Thymus (tissue), 11 donors: ENCODE data around the gene ARID1B. TPM values are rescaled to one million over a fixed set of nuclear protein-coding genes. Genes with fewer than 3 reads are reported as not detected.

Experiments
- DNase-seq, 9 donors: peaks; one replicate each; pipeline ENCODE4 v3.0.0-alpha.2; 2013; ENCODE audit warnings: low spot score in 9 of 9, low read depth in 6 of 9, missing footprints in 1 of 9
- H3K27ac ChIP-seq, 2 donors: one replicate each; pipeline ENCODE4 v1.5.1; 2013; ENCODE audit warnings: control low read depth in 1 of 2, low read depth in 1 of 2, low read length in 1 of 2, mild to moderate bottlenecking in 1 of 2, moderate library complexity in 1 of 2
- H3K27me3 ChIP-seq, 2 donors: one replicate each; pipeline ENCODE4 v1.5.1; 2013; ENCODE audit warnings: low read length in 1 of 2; ENCODE audit not compliant: control insufficient read depth in 2 of 2, insufficient read depth in 1 of 2
- H3K36me3 ChIP-seq, 2 donors: one replicate each; pipeline ENCODE4 v1.5.1; 2013; ENCODE audit warnings: low read length in 1 of 2, mild to moderate bottlenecking in 1 of 2, moderate library complexity in 1 of 2; ENCODE audit not compliant: control insufficient read depth in 2 of 2, insufficient read depth in 2 of 2
- H3K4me1 ChIP-seq, 2 donors: one replicate each; pipeline ENCODE4 v1.5.1; 2013; ENCODE audit warnings: low read length in 2 of 2; ENCODE audit not compliant: control insufficient read depth in 2 of 2, insufficient read depth in 2 of 2
- H3K4me3 ChIP-seq, 2 donors: one replicate each; pipeline ENCODE4 v1.5.1; 2013; ENCODE audit warnings: low read length in 2 of 2, control low read depth in 1 of 2, mild to moderate bottlenecking in 1 of 2
- H3K9me3 ChIP-seq, 2 donors: one replicate each; pipeline ENCODE4 v1.5.1; 2013; ENCODE audit warnings: low read length in 1 of 2, mild to moderate bottlenecking in 1 of 2; ENCODE audit not compliant: control insufficient read depth in 2 of 2, insufficient read depth in 1 of 2
- WGBS: extraction: QIAGEN DNeasy Blood & Tissue Kit; methylation state at CpG from one replicate; pipeline ENCODE4 v1.1.7; 2013; 5-methylcytosine and 5-hydroxymethylcytosine counted together
- polyA plus RNA-seq: library from polyadenylated mRNA; stranded (reverse); fragments of 200-250 nt; gene quantifications from one replicate; pipeline ENCODE4 v1.2.3, GENCODE V29; 2013
- total RNA-seq: library from RNA; stranded (reverse); fragments of 120-200 nt; gene quantifications from one replicate; pipeline ENCODE4 v1.2.4, GENCODE V29; 2013
- donor health status: healthy.

The ARID1B gene
- total and polyA plus RNA-seq, 2 donors: 24.0 to 26.5 TPM

DNA sequence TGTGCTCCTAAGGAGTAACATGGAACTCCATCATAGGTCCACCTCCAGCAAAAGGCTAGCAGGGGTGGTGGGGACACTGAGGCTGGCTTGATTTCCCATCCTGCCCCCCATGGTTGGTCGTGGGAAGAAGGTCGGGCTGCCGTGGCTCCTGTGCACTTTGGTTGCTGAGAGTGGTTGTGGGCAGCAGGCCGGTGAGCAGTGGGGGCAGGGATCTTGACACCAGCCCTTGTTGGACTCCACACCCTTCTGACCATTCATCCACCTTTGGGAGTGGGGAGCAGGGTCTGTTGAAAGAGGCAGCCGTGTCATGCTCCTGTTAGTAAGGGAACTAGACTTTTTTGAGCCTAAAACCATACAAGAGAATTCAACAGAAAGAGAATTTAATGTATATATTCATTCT, 175.2 kb downstream of the ARID1B start:
- H3K27ac ChIP-seq: no peak overlapping the region
- peaks cover 5 to 6% of the 10 kb centered on the region in 2 donors for H3K36me3 ChIP-seq
- H3K9me3 ChIP-seq: no peaks in the 10 kb centered on the region
- H3K27me3 ChIP-seq: no peaks in the 10 kb centered on the region
- DNase-seq: no peak
- WGBS: 98% methylated on average over 5 of the region's 5 CpGs
- H3K4me3 ChIP-seq: no peak overlapping the region
- H3K4me1 ChIP-seq: peaks cover 6 to 23% of the 10 kb centered on the region in 2 donors

DNA sequence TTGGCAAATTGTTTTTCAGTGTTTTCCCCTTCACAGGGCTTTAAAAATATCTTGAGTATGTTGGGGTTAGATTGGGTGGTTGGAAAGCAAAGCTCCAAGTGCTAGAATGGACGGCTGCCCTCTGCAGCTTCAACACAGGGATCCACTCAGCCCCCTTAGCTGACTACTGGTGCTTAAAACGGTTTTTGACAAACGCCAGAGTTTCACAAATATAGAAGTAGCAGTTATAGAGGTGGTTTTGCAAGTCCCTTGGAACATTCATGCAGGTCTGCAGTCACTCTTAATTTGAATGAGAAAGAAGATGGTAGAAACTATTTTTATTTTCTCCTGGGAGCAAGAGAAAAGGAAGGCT, 175.9 kb downstream of the ARID1B start:
- Histone ChIP-seq H3K4me1 (peaks cover 6 to 18% of the 10 kb centered on the region in 2 donors), H3K4me3 (no peak overlapping the region), H3K27me3 (no peaks in the 10 kb centered on the region), H3K27ac (peak overlapping the region in 1 of 2 donors; percentile 42), H3K9me3 (no peaks in the 10 kb centered on the region), H3K36me3 (peaks cover 5 to 6% of the 10 kb centered on the region in 2 donors)
- 84% methylated on average over 3 of the region's 3 CpGs for WGBS
- DNase-seq: no peak

DNA sequence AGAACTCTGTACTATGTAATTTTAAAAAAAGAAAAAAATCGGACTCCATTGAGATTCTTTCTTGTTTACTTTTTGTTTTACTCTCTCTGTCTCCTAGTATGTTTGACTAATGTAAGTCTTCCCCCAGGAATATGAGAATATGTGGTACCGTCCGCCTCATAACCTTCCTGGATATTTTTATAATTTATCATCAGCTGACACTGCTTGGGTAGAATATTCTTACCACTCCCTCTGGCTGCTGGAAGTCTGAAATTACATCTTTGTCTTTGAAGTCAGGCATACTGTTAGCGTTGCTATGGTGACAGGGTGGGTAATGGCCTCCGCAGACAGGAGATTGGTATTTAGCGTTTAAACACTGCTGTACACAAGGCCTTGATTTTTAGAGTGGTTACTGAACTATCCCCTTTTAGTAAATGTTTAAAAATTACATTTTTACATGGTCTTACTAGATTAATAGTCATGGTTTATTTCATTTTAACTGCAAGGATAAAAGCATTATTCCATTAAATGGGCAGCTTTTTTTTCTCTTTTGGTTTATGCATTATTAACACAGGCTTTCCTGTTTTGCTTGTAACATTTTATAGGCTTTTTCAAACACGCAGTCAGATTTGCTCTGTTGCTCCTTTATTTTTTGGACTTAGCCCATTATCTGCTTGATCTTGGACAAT, 176.4 kb downstream of the ARID1B start:
- H3K4me1 ChIP-seq: peaks cover 6 to 15% of the 10 kb centered on the region in 2 donors

DNA sequence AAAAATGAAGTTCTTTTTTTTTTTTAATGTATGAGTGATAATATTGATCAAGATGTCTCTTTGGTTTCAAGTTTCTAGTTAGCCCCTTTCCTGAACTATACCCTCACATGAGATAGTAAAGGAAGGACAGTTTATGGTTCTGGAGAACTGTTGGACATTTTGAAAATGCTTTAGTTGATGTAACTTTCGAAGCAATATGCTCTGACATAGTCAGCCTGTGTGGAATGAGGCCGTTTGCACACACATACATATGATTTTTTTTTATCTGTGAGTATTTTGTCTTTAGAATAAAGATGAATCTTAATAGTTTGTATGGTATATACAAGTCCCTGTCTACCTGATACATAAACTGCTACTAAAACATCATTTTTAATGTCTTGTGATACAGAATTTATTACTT, 177.0 kb downstream of the ARID1B start:
- 88% methylated on average over 2 of the region's 2 CpGs for WGBS

More for the DNA sequence above, 176.4 kb downstream of the ARID1B start:
- H3K27me3 ChIP-seq: no peaks in the 10 kb centered on the region
- peak overlapping the region; percentile 37 to 42 for H3K27ac ChIP-seq
- no peaks in the 10 kb centered on the region for H3K9me3 ChIP-seq
- peaks cover 5 to 6% of the 10 kb centered on the region in 2 donors for H3K36me3 ChIP-seq
- DNase-seq: peak; percentile 56 to 91 (median 74)
- no peak overlapping the region for H3K4me3 ChIP-seq
- WGBS: 57% methylated on average over 7 of the region's 7 CpGs

DNA sequence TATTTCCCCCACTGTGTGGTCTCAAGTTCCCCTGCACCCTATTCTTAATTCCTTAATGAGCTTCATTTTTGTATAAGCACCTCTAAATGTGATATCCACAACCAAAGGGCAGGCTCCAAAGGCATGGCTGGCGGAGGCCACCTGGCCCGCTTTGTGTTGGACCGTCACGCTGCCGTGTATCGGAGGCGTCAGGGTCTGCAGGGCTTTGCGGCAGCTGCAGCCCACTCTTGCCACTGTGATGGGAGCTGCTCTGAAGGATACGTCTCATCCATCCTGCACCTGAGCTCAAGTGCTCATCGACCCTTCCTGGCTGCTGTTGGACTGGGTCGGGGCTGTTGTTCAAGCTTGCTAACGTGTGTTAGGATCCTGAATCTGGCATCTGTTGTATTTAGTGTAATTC, 177.6 kb downstream of the ARID1B start:
- H3K4me1 ChIP-seq: peaks cover 6 to 15% of the 10 kb centered on the region in 2 donors
- no peaks in the 10 kb centered on the region for H3K27me3 ChIP-seq
- H3K9me3 ChIP-seq: no peaks in the 10 kb centered on the region
- H3K36me3 ChIP-seq: peaks cover 4 to 5% of the 10 kb centered on the region in 2 donors
- H3K4me3 ChIP-seq: no peak overlapping the region
- peak overlapping the region in 1 of 2 donors; percentile 33 for H3K27ac ChIP-seq
- DNase-seq: no peak
- 95% methylated on average over 12 of the region's 12 CpGs for WGBS

More for the DNA sequence above, 177.0 kb downstream of the ARID1B start:
- Histone ChIP-seq H3K4me1 (peaks cover 6 to 15% of the 10 kb centered on the region in 2 donors), H3K27me3 (no peaks in the 10 kb centered on the region), H3K9me3 (no peaks in the 10 kb centered on the region), H3K4me3 (no peak overlapping the region), H3K36me3 (peaks cover 5 to 6% of the 10 kb centered on the region in 2 donors), H3K27ac (peak overlapping the region in 1 of 2 donors; percentile 42)
- no peak for DNase-seq

DNA sequence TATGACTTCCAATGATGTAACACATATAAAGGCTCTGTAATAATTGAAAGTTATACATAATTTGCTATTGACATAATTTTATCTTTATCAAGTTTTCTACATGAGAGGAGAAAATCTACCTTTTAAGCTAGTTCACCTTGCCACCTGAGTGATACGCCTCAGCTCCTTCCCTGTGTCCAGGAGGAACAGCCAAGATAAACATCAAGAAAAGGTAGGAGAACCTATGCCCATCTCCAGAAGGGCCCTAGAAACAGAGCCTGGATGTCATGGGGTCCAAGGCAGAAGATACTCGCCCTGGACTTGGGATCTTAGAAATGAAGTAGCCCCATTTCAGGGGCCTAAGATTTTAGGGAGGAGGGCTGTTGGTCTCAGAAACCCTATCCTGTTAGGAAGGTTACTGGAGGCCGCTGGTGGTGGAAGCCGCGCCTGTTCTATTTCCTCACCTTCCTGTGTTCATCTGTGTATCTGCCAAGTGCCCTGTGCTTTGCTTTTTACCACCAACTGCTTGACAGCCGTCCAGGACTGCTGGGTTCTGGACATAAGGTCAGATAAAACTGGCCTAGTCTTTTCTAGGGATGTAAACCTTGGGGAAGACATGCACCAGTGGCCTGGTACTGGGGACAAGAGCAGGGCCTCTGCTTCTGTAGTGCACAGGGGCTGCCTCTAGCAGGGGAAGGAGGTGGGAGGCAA, 178.5 kb downstream of the ARID1B start:
- H3K4me3 ChIP-seq: no peak overlapping the region
- peaks cover 4 to 5% of the 10 kb centered on the region in 2 donors for H3K36me3 ChIP-seq
- H3K27me3 ChIP-seq: no peaks in the 10 kb centered on the region
- peaks cover 6 to 15% of the 10 kb centered on the region in 2 donors for H3K4me1 ChIP-seq
- H3K27ac ChIP-seq: no peak overlapping the region
- H3K9me3 ChIP-seq: no peaks in the 10 kb centered on the region
- WGBS: 72% methylated on average over 6 of the region's 6 CpGs
- DNase-seq: no peak

DNA sequence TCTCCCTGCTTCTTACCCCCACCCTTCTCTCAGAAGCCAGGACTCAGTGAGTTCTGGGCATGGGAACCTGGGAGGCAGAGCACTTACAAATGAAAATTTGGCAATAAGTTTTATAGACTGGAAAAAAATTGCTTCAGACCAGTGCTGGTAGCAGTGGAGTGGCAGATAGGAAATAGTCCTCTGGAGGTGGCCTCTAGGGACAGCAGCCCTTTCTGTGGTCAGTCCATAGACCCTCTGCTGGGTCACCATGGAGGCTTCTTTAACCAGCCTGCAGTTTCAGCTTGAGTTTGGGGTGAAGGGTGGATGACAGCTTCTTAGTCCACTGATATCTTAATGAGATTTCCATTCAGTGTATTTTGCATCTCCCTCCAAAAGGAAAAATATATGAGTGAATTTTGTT, 179.1 kb downstream of the ARID1B start:
- H3K4me1 ChIP-seq: peaks cover 6 to 15% of the 10 kb centered on the region in 2 donors
- H3K36me3 ChIP-seq: peaks cover 4 to 5% of the 10 kb centered on the region in 2 donors
- no peak for DNase-seq
- no peak overlapping the region for H3K27ac ChIP-seq
- H3K9me3 ChIP-seq: no peaks in the 10 kb centered on the region
- H3K27me3 ChIP-seq: no peaks in the 10 kb centered on the region
- H3K4me3 ChIP-seq: no peak overlapping the region

DNA sequence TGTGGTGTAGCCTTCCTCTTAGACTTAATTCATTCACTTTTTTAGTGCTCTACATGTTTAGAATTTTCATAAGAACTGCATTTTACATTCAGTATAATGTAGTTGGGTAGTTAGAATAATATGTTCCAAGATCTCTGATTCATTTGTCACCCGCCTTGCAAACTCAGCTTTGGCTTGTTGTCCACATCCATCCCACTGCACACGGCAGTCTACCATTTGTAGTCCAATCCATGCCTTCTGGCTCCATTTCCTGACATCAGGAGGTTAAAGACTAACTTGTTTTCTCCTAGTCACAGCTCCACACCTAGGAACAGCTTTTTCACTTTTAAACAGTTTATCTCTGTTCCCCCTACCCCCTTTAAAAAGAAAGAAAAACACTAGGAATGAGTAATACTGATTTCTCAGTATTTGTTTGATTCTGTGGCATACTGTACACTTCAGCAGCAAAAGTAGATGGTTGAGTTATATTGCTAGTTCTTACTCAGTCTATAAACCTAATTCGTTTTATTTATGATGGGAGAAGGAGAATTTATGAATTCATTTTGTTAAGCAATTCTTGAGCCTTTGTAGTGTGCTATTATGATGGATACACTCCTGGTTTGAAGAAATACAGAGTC, 180.9 kb downstream of the ARID1B start:
- WGBS: 98% methylated on average over 3 of the region's 3 CpGs

DNA sequence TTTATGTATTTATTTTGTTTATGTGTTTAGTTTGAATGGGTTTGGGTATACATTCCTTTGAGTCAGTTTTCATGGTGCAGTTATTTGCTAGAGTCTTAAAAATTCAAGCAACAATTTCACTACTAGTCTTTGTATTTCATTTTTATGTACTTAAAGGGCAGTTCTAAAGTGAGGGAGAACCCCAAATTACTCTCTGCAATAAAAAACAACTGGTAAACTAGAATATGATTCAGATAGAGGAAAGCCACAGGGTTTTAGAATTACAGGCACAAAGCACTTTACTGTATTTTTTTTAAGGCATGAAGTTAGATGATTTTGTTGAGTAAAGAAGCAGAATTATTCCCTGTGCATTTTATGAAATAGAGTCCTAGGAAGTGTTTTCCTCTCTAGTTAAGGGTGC, 183.3 kb downstream of the ARID1B start:
- H3K4me1 ChIP-seq: peaks cover 0 to 6% of the 10 kb centered on the region in 2 donors
- H3K27ac ChIP-seq: no peak overlapping the region
- H3K4me3 ChIP-seq: no peak overlapping the region
- no peaks in the 10 kb centered on the region for H3K27me3 ChIP-seq
- peaks cover 3 to 5% of the 10 kb centered on the region in 2 donors for H3K36me3 ChIP-seq
- DNase-seq: no peak
- H3K9me3 ChIP-seq: no peaks in the 10 kb centered on the region

More for the DNA sequence above, 180.9 kb downstream of the ARID1B start:
- no peaks in the 10 kb centered on the region for H3K9me3 ChIP-seq
- DNase-seq: no peak
- peaks cover 5 to 14% of the 10 kb centered on the region in 2 donors for H3K4me1 ChIP-seq
- H3K4me3 ChIP-seq: no peak overlapping the region
- H3K27ac ChIP-seq: no peak overlapping the region
- peaks cover 4 to 5% of the 10 kb centered on the region in 2 donors for H3K36me3 ChIP-seq
- H3K27me3 ChIP-seq: no peaks in the 10 kb centered on the region
